HUDEP-2 (cell line): Measurements from ENCODE around the gene COL5A2.

Experiments
- DNase-seq, 76 experiments: peaks; one replicate each; lab custom pipeline; 2025; ENCODE audit not compliant: unreplicated experiment in 76 of 76; lab: John Stamatoyannopoulos, UW

COL5A2 gene

GRCh38 chr2:189111063-189111715 is 68.4 kb downstream of the COL5A2 start:
- no peak for DNase-seq

GRCh38 chr2:189109921-189110397 is 69.6 kb downstream of the COL5A2 start:
- DNase-seq = no peak

- no peak for DNase-seq
Observed at GRCh38 chr2:189104934-189105333, 74.6 kb downstream of the COL5A2 start.

- DNase-seq = no peak
Observed at GRCh38 chr2:189102735-189103134, 76.8 kb downstream of the COL5A2 start.

- DNase-seq = no peak
Observed at GRCh38 chr2:189097934-189098333, 81.6 kb downstream of the COL5A2 start.

GRCh38 chr2:189096769-189097447 is 82.7 kb downstream of the COL5A2 start:
- no peak for DNase-seq

GRCh38 chr2:189095101-189095500 is 84.5 kb downstream of the COL5A2 start:
- DNase-seq = no peak

- no peak for DNase-seq
Observed at GRCh38 chr2:189092936-189093335, 86.6 kb downstream of the COL5A2 start.

GRCh38 chr2:189091253-189091652 is 88.3 kb downstream of the COL5A2 start:
- no peak for DNase-seq

GRCh38 chr2:189088591-189089205 is 90.9 kb downstream of the COL5A2 start:
- no peak for DNase-seq

GRCh38 chr2:189086710-189087109 is 92.9 kb downstream of the COL5A2 start:
- no peak for DNase-seq

- DNase-seq = no peak
Observed at GRCh38 chr2:189086250-189086649, 93.3 kb downstream of the COL5A2 start.

- DNase-seq = no peak
Observed at GRCh38 chr2:189083606-189084005, 96.0 kb downstream of the COL5A2 start.

- DNase-seq = no peak
Observed at GRCh38 chr2:189083106-189083505, 96.5 kb downstream of the COL5A2 start.

- DNase-seq = no peak
Observed at GRCh38 chr2:189082376-189082975, 97.1 kb downstream of the COL5A2 start.

- DNase-seq = no peak
Observed at GRCh38 chr2:189076572-189076971, 103.0 kb downstream of the COL5A2 start.

- no peak for DNase-seq
Observed at GRCh38 chr2:189076120-189076519, 103.4 kb downstream of the COL5A2 start.

GRCh38 chr2:189074506-189074905 is 105.1 kb downstream of the COL5A2 start:
- no peak for DNase-seq

GRCh38 chr2:189072036-189072435 is 107.5 kb downstream of the COL5A2 start:
- DNase-seq = no peak

GRCh38 chr2:189069855-189070619 is 109.5 kb downstream of the COL5A2 start:
- no peak for DNase-seq

GRCh38 chr2:189066037-189066436 is 113.5 kb downstream of the COL5A2 start:
- no peak for DNase-seq
